ENCODE results near the gene PKLR.

The PKLR gene

GRCh38 chr1:155300553-155301329, 497 bp downstream of the PKLR start:
- TF ChIP-seq CTCF (conservative IDR thresholded peaks at IDR 0.05) = no peak
- no peak overlapping the region for H3K27ac ChIP-seq

GRCh38 chr1:155300024-155300423, 1.2 kb downstream of the PKLR start:
- no peak overlapping the region for H3K27ac ChIP-seq
- TF ChIP-seq CTCF (conservative IDR thresholded peaks at IDR 0.05) = no peak

- no peak for TF ChIP-seq CTCF (conservative IDR thresholded peaks at IDR 0.05)
These were observed 3.9 kb downstream of the PKLR start for GRCh38 chr1:155297384-155297783.

GRCh38 chr1:155296661-155297060, 4.6 kb downstream of the PKLR start:
- no peak for TF ChIP-seq CTCF (conservative IDR thresholded peaks at IDR 0.05)
- no peak overlapping the region for H3K27ac ChIP-seq

More at GRCh38 chr1:155297384-155297783, 3.9 kb downstream of the PKLR start:
- H3K27ac ChIP-seq = no peak overlapping the region

GRCh38 chr1:155295942-155296267, 5.3 kb downstream of the PKLR start:
- no peak for TF ChIP-seq CTCF (conservative IDR thresholded peaks at IDR 0.05)
- H3K27ac ChIP-seq = no peak overlapping the region

- no peak overlapping the region for H3K27ac ChIP-seq
- TF ChIP-seq CTCF (conservative IDR thresholded peaks at IDR 0.05) = no peak
These were observed 5.9 kb downstream of the PKLR start for GRCh38 chr1:155295183-155295941.

GRCh38 chr1:155294520-155295182, 6.6 kb downstream of the PKLR start:
- H3K27ac ChIP-seq = no peak overlapping the region
- no peak for TF ChIP-seq CTCF (conservative IDR thresholded peaks at IDR 0.05)

All from VCaP (cell line).